ENCODE measurements around the gene ATXN3.

DNA sequence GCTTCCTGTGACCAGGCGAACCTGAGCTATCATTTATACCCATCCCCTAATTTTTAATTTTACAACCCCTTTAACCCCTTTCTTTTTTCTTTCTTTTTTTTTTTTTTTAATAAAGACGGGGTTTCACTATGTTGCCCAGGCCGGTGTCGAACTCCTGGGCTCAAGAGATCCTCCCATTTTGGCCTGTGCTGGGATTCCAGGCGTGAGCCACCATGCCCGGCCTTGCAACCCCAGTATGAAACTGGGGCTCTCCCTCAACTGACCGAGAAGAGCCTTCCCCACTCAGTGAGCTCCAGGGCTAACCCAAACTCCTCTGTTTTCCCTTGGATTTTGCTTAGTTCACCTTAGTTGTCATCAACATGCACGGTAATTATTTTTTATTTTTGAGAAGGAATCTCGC is 16.4 kb upstream of the ATXN3 start:
- TF ChIP-seq, protein P1, sequence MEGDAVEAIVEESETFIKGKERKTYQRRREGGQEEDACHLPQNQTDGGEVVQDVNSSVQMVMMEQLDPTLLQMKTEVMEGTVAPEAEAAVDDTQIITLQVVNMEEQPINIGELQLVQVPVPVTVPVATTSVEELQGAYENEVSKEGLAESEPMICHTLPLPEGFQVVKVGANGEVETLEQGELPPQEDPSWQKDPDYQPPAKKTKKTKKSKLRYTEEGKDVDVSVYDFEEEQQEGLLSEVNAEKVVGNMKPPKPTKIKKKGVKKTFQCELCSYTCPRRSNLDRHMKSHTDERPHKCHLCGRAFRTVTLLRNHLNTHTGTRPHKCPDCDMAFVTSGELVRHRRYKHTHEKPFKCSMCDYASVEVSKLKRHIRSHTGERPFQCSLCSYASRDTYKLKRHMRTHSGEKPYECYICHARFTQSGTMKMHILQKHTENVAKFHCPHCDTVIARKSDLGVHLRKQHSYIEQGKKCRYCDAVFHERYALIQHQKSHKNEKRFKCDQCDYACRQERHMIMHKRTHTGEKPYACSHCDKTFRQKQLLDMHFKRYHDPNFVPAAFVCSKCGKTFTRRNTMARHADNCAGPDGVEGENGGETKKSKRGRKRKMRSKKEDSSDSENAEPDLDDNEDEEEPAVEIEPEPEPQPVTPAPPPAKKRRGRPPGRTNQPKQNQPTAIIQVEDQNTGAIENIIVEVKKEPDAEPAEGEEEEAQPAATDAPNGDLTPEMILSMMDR (conservative IDR thresholded peaks at IDR 0.05 in 1 of 2, IDR thresholded peaks at IDR 0.05 in 1 of 2; ENCODE audit: extremely low read depth in 1 of 2, insufficient read depth in 1 of 2, low read depth in 1 of 2, low read length in 2 of 2), result no peak
- TF ChIP-seq EZH2 (IDR thresholded peaks at IDR 0.05; ENCODE audit: borderline replicate concordance, low read length), result no peak

All from mammary epithelial cell (primary cell).